HG02678 (cell line): ENCODE measurements around the gene OR6C3.
"Not testable (repeated sequence)": the region's sequence is repeated elsewhere in the genome, so short reads cannot be mapped to it uniquely, and the experiment has no call there.

ENCODE experiments used
- ATAC-seq: cut with Tn5 transposase; IDR thresholded peaks from one replicate; pipeline ENCODE4 v1.9.1; 2021; ENCODE audit warnings: mild to moderate bottlenecking, moderate library complexity; ENCODE audit not compliant: unreplicated experiment

OR6C3 gene

GRCh38 chr12:55330446-55330845 is at the start of gene OR6C3:
Gene OR6C3 (plus strand): TSS chr12:55330746. CDS start chr12:55331701, 955 bp downstream.
- no peak for ATAC-seq

DNA sequence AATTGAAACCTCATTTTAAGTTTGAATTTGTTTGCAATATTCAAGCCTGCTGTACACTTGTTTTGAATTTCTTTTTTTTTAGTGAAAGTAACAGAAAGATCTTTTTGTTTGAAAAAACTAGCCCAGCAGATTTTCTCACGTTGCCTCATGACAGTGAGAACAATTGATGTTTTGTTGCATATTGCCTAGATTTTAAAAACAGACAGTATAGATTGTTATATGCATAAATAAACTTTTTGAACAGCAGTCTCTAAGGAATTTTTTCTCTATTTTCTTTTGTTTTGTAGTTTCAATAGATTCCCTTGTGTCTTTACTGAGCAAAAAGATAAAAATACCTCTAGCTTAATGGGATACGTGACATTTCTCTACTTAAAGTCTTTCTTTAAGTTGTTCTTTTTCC is 49.6 kb upstream of the OR6C3 start:
- no peak for ATAC-seq

DNA sequence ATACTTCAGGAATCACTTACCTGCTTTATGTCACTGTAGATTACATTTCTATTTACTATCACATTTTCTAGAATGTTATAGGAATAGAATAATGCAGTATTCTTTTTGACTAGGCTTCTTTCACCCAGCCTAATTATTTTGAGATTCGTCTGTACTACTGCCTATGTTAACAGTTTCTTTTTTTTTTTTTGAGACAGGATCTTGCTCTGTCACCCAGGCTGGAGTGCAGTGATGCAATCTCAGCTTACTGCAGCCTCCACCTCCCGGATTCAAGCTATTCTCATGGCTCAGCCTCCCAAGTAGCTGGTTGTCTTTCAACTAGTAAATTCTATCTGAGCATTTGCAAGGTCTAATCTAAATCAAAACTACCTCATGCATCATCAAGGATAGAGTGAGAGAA is 40.5 kb upstream of the OR6C3 start:
- ATAC-seq, result no peak

GRCh38 chr12:55296469-55296868 is 34.1 kb upstream of the OR6C3 start, which contains the start of gene OR6C6:
Gene OR6C6 (minus strand): TSS chr12:55296569. CDS start chr12:55295232, 1,337 bp downstream.
- ATAC-seq, result no peak

DNA sequence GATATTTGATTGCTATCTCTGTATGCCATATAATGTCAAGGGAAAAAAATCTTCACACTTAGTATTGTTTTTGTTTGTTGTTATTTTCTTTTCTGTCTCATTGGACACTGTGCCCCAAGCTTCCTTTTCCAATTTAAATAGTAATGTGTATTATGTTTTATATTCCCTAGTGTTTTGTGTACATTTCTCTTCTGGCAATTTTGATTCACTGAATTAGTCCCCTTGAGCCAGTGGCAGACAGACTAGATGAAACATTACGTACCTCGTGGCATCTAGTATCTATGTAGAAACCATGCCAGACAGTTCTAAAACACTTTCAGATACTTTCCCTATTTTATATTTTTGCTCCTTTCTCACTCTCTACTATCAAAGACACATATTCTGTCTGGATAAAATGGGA is 16.5 kb upstream of the OR6C3 start, which contains the start of gene OR6C1:
OR6C1 (plus strand) TSS at position 301 of the 400 bp plus-strand sequence. CDS start 6,257 bp downstream, outside the sequence.
- ATAC-seq, result no peak

DNA sequence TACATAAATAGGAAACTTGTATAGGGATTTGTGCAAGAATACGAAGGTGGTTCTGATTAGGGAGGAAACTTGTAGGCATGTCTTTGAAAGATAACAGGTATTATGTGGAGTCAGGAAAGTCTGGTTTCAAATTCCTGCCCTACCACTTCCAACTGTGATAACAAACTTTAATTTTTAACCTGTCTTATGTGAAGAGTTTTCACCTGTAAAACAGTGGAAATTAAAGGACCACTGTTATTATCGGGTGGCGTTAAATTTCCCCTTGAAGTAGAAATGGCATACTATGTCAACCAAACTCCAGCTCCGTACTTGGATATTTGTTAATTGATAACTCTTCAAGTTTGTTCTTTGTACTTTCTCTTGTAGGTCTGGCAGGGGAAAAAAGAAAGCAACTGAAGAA is 10.3 kb upstream of the OR6C3 start:
- no peak for ATAC-seq

DNA sequence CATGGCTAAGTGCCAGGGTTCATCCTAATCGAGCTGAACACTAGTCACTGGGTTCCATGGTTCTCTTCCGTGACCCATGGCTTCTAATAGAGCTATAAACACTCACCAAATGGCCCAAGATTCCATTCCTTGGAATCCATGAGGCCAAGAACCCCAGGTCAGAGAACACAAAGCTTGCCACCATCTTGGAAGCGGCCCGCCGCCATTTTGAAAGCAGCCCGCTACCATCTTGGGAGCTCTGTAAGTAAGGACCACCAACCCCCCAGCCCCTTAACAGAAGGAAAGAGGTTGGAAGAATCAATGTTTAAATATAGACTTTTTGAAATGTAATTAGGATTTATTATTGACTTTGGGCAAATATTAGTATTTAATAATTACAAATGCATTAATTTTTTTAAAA is 4.7 kb upstream of the OR6C3 start:
- ATAC-seq, result not testable (repeated sequence)

GRCh38 chr12:55336002-55336401 is 5.5 kb downstream of the OR6C3 start:
- no peak for ATAC-seq

DNA sequence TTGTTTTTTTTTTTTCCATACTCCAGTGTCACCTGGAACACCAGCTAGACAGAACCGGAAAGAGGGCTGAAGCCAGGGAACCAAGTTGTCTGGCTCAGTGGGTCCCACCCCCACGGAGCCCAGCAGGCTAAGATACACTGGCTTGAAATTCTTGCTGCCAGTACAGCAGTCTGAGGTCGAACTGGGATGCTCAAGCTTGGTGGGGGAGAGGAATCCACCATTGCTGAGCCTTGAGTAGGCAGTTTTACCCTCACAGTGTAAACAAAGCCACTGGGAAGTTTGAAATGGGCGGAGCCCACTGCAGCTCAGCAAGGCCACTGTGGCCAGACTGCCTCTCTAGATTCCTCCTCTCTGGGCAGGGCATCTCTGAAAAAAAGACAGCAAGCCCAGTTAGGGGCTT is 24.8 kb downstream of the OR6C3 start:
- not testable (repeated sequence) for ATAC-seq

- ATAC-seq, result no peak
Measured at GRCh38 chr12:55362675-55363074, 32.1 kb downstream of the OR6C3 start, which contains the start of gene OR6C75. Gene OR6C75 (plus strand): TSS chr12:55362975. CDS start chr12:55365111, 2,136 bp downstream.

GRCh38 chr12:55365086-55365485 is 34.5 kb downstream of the OR6C3 start:
- ATAC-seq, result no peak

GRCh38 chr12:55372521-55372920 is 42.0 kb downstream of the OR6C3 start:
- no peak for ATAC-seq
